Thyroid gland (tissue), 4 donors: ENCODE data around the gene DCHS1. TPM values are rescaled to one million over a fixed set of nuclear protein-coding genes. Genes with fewer than 3 reads are reported as not detected.

Source experiments
- DNase-seq, 2 donors: peaks; one replicate each; pipeline ENCODE4 v3.0.0-alpha.2; 2019
- H3K27ac ChIP-seq, 3 donors: fragments of 200-600 bp; sonication (generic); 1 replicate in 2 of 3; 2 replicates in 1 of 3; pipeline ENCODE4 v1.5.1; 2016 to 2019; ENCODE audit warnings: mild to moderate bottlenecking in 1 of 3, moderate library complexity in 1 of 3
- H3K27me3 ChIP-seq: fragments of 200-600 bp; sonication (generic); one replicate; pipeline ENCODE4 v1.5.1; 2019
- H3K36me3 ChIP-seq, 2 donors: fragments of 200-600 bp; sonication (generic); one replicate each; pipeline ENCODE4 v1.5.1; 2016 to 2019
- H3K4me1 ChIP-seq, 2 donors: fragments of 200-600 bp; sonication (generic); one replicate each; pipeline ENCODE4 v1.5.1; 2017 to 2019
- H3K4me3 ChIP-seq, 3 donors: fragments of 200-600 bp; sonication (generic); replicated peaks in 1 of 3; 1 replicate in 2 of 3; 2 replicates in 1 of 3; pipeline ENCODE4 v1.5.1; 2016; ENCODE audit warnings: mild to moderate bottlenecking in 1 of 3
- H3K9me3 ChIP-seq: fragments of 200-600 bp; sonication (generic); one replicate; pipeline ENCODE4 v1.5.1; 2017
- CTCF ChIP-seq, 6 experiments: fragments of 200-600 bp in 3 of 6; fragments of 450-650 bp in 3 of 6; sonication (generic) in 3 of 6; IDR thresholded peaks; one replicate each; pipeline ENCODE4 v1.5.1; 2016 to 2019; ENCODE audit warnings: antibody characterized with exemption in 6 of 6, mild to moderate bottlenecking in 2 of 6, inconsistent platforms in 1 of 6, moderate library complexity in 1 of 6
- POLR2A ChIP-seq, 2 donors: fragments of 450-650 bp; IDR thresholded peaks; one replicate each; pipeline ENCODE4 v1.6.1; 2017; ENCODE audit warnings: antibody characterized with exemption in 2 of 2, mild to moderate bottlenecking in 2 of 2, moderate library complexity in 1 of 2
- WGBS, 2 donors: methylation state at CpG; one replicate each; pipeline ENCODE4 v1.1.5; 2017; 5-methylcytosine and 5-hydroxymethylcytosine counted together
- intact Hi-C: fragments of 100-400 bp; cut with DNase I; formaldehyde crosslinking; loops from one replicate; pipeline ENCODE4 v1.15.1; 2023
- total RNA-seq, 4 donors: library from RNA; depleted of rRNA; stranded (reverse); fragments of >200 nt; gene quantifications; one replicate each; pipeline ENCODE4 v1.2.3, GENCODE V29; 2016

DCHS1 gene
- total RNA-seq, 4 donors from 2014 or later, result 5.6 to 14.4 (median 9.6) TPM

- H3K27me3 ChIP-seq, result no peaks in the 10 kb centered on the region
- no peaks in the 10 kb centered on the region for H3K4me1 ChIP-seq
- WGBS, 2 donors, result 77 to 90% methylated on average over 1 of the region's 1 CpG
- no peak for DNase-seq
- no peak for TF ChIP-seq CTCF (IDR thresholded peaks at IDR 0.05)
- no peak for TF ChIP-seq POLR2A (IDR thresholded peaks at IDR 0.05)
- H3K36me3 ChIP-seq, result no peaks in the 10 kb centered on the region
- H3K4me3 ChIP-seq, result no peak overlapping the region
- intact Hi-C loops, result no loop called here
- H3K27ac ChIP-seq, result no peak overlapping the region
- H3K9me3 ChIP-seq, result no peaks in the 10 kb centered on the region
Observed at GRCh38 chr11:6657346-6657745, 1.7 kb upstream of the DCHS1 start.

GRCh38 chr11:6656936-6657335, 1.3 kb upstream of the DCHS1 start:
- intact Hi-C loops, result no loop called here

GRCh38 chr11:6656584-6656915, 941 bp upstream of the DCHS1 start:
- intact Hi-C loops, result no loop called here
- Histone ChIP-seq H3K27me3 (no peaks in the 10 kb centered on the region), H3K4me3 (no peak overlapping the region), H3K4me1 (no peaks in the 10 kb centered on the region), H3K9me3 (no peaks in the 10 kb centered on the region), H3K27ac (no peak overlapping the region), H3K36me3 (no peaks in the 10 kb centered on the region)
- no peak for DNase-seq
- WGBS, 2 donors, result 56 to 58% methylated on average over 4 of the region's 4 CpGs
- TF ChIP-seq CTCF (IDR thresholded peaks at IDR 0.05), result no peak
- TF ChIP-seq POLR2A (IDR thresholded peaks at IDR 0.05), result no peak

More at GRCh38 chr11:6656936-6657335, 1.3 kb upstream of the DCHS1 start:
- no peak for DNase-seq
- H3K27me3 ChIP-seq, result no peaks in the 10 kb centered on the region
- WGBS, 2 donors, result 72 to 79% methylated on average over 5 of the region's 5 CpGs
- no peaks in the 10 kb centered on the region for H3K36me3 ChIP-seq
- TF ChIP-seq POLR2A (IDR thresholded peaks at IDR 0.05) (no peak), CTCF (IDR thresholded peaks at IDR 0.05) (no peak)
- H3K4me3 ChIP-seq, result no peak overlapping the region
- H3K27ac ChIP-seq, result no peak overlapping the region
- H3K4me1 ChIP-seq, result no peaks in the 10 kb centered on the region
- H3K9me3 ChIP-seq, result no peaks in the 10 kb centered on the region

- intact Hi-C loops, result no loop called here
- TF ChIP-seq POLR2A (IDR thresholded peaks at IDR 0.05) (no peak), CTCF (IDR thresholded peaks at IDR 0.05) (no peak)
Observed at GRCh38 chr11:6655020-6655789, 404 bp downstream of the DCHS1 start.

GRCh38 chr11:6654281-6655019, 1.2 kb downstream of the DCHS1 start:
- no peak overlapping the region for H3K27ac ChIP-seq
- 54 to 56% methylated on average over 9 of the region's 9 CpGs for WGBS, 2 donors

More at GRCh38 chr11:6655020-6655789, 404 bp downstream of the DCHS1 start:
- Histone ChIP-seq H3K27ac (peak overlapping the region in 1 of 3 donors; percentile 30), H3K4me3 (peak overlapping the region in 1 of 3 donors; percentile 31), H3K9me3 (no peaks in the 10 kb centered on the region), H3K36me3 (no peaks in the 10 kb centered on the region), H3K4me1 (no peaks in the 10 kb centered on the region), H3K27me3 (no peaks in the 10 kb centered on the region)
- 12 to 15% methylated on average over 8 to 10 of the region's 84 CpGs for WGBS, 2 donors
- peak; percentile 18 to 19 for DNase-seq

More at GRCh38 chr11:6654281-6655019, 1.2 kb downstream of the DCHS1 start:
- no peaks in the 10 kb centered on the region for H3K36me3 ChIP-seq
- no peaks in the 10 kb centered on the region for H3K9me3 ChIP-seq
- H3K4me3 ChIP-seq, result no peak overlapping the region
- no peak for DNase-seq
- TF ChIP-seq CTCF (IDR thresholded peaks at IDR 0.05) (no peak), POLR2A (IDR thresholded peaks at IDR 0.05) (no peak)
- intact Hi-C loops, result no loop called here
- H3K4me1 ChIP-seq, result no peaks in the 10 kb centered on the region
- no peaks in the 10 kb centered on the region for H3K27me3 ChIP-seq
